ENCODE results near the gene SLC6A13. TPM values are rescaled to one million over a fixed set of nuclear protein-coding genes. Genes with fewer than 3 reads are reported as not detected.
A peak's percentile ranks its signal among the peaks of the same experiment; 100 is the strongest.

SLC6A13 gene
- total and polyA plus RNA-seq, 3 donors from 2014 or later, result 3.5 to 12.5 (median 4.7) TPM

GRCh38 chr12:247271-247670 is 15.4 kb downstream of the SLC6A13 start:
- H3K27ac ChIP-seq, result no peak overlapping the region
- H3K36me3 ChIP-seq (ENCODE audit: low read depth, missing control alignments), result no peaks in the 10 kb centered on the region
- intact Hi-C loops (cut with DNase I; ENCODE audit: low total_unique reads), result no loop called here
- TF ChIP-seq, protein P1, sequence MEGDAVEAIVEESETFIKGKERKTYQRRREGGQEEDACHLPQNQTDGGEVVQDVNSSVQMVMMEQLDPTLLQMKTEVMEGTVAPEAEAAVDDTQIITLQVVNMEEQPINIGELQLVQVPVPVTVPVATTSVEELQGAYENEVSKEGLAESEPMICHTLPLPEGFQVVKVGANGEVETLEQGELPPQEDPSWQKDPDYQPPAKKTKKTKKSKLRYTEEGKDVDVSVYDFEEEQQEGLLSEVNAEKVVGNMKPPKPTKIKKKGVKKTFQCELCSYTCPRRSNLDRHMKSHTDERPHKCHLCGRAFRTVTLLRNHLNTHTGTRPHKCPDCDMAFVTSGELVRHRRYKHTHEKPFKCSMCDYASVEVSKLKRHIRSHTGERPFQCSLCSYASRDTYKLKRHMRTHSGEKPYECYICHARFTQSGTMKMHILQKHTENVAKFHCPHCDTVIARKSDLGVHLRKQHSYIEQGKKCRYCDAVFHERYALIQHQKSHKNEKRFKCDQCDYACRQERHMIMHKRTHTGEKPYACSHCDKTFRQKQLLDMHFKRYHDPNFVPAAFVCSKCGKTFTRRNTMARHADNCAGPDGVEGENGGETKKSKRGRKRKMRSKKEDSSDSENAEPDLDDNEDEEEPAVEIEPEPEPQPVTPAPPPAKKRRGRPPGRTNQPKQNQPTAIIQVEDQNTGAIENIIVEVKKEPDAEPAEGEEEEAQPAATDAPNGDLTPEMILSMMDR (IDR thresholded peaks at IDR 0.05), result no peak
- no peak for TF ChIP-seq POLR2A (IDR thresholded peaks at IDR 0.05)
- no peaks in the 10 kb centered on the region for H3K9me3 ChIP-seq
- no peaks in the 10 kb centered on the region for H3K4me1 ChIP-seq
- no peak overlapping the region for H3K4me3 ChIP-seq
- no peak for DNase-seq
- 79 to 92% methylated on average over 3 of the region's 3 CpGs for WGBS, 2 donors
- no peaks in the 10 kb centered on the region for H3K27me3 ChIP-seq

DNA sequence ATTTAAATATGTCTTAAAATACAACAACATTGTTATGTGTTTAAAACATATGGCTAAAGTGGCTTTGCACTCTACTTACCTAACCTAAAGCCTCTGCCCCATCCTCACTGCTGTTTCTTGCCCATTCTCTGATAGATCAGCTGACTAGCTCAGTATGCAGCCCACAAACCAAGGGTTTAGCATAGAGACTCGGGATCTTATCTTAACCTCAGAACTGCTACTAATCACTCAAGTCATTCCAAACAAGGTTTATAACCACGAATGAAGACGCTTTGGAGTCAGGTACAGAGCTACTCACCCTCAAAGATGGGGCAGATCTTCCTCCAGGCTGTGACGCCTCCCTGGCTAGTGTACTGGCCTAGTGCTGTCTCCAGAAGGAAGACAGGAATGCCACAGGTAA is 19.3 kb downstream of the SLC6A13 start:
- TF ChIP-seq POLR2A (IDR thresholded peaks at IDR 0.05), result no peak
- TF ChIP-seq, protein P1 (IDR thresholded peaks at IDR 0.05), result no peak
- H3K27ac ChIP-seq, result no peak overlapping the region
- H3K9me3 ChIP-seq, result no peaks in the 10 kb centered on the region
- DNase-seq, result no peak
- 57 to 64% methylated on average over 4 of the region's 4 CpGs for WGBS, 2 donors
- H3K27me3 ChIP-seq, result no peaks in the 10 kb centered on the region
- H3K4me3 ChIP-seq, result no peak overlapping the region
- intact Hi-C loops (cut with DNase I; ENCODE audit: low total_unique reads), result no loop called here
- H3K36me3 ChIP-seq (ENCODE audit: low read depth, missing control alignments), result no peaks in the 10 kb centered on the region
- H3K4me1 ChIP-seq, result no peaks in the 10 kb centered on the region

GRCh38 chr12:242496-242895 is 20.1 kb downstream of the SLC6A13 start:
- 91 to 94% methylated on average over 15 of the region's 15 CpGs for WGBS, 2 donors
- Histone ChIP-seq H3K27ac (no peak overlapping the region), H3K4me3 (no peak overlapping the region), H3K27me3 (no peaks in the 10 kb centered on the region), H3K9me3 (no peaks in the 10 kb centered on the region), H3K36me3 (ENCODE audit: low read depth, missing control alignments) (no peaks in the 10 kb centered on the region), H3K4me1 (no peaks in the 10 kb centered on the region)
- intact Hi-C loops (cut with DNase I; ENCODE audit: low total_unique reads), result no loop called here
- peak; percentile 11 for DNase-seq
- TF ChIP-seq, protein P1 (IDR thresholded peaks at IDR 0.05), result no peak
- TF ChIP-seq POLR2A (IDR thresholded peaks at IDR 0.05), result no peak

- 95% methylated on average over 9 of the region's 9 CpGs for WGBS, 2 donors
These were observed 21.4 kb downstream of the SLC6A13 start for GRCh38 chr12:241266-241665.

DNA sequence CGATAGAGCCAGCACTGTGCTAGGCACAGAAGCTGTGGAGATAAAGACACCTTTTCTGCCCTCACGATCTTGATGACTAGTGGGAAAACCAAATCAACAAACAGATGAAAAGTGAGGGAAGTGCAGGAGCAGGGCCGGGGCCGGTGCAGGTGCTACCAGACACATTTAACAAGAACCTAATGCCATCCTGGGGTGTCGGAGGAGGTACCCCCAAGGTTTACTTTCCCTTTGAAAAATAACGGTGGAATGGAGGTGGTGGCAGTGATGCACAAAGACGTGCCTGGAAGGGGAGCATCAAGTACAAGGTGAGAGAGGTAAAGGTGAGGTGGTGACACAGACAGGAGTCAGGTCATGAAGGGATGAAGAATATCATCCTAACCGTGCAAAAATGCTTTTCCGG is 22.1 kb downstream of the SLC6A13 start:
- no peaks in the 10 kb centered on the region for H3K36me3 ChIP-seq (ENCODE audit: low read depth, missing control alignments)
- intact Hi-C loops (cut with DNase I; ENCODE audit: low total_unique reads), result no loop called here
- no peak for TF ChIP-seq POLR2A (IDR thresholded peaks at IDR 0.05)
- TF ChIP-seq, protein P1 (IDR thresholded peaks at IDR 0.05), result no peak
- no peaks in the 10 kb centered on the region for H3K27me3 ChIP-seq
- no peaks in the 10 kb centered on the region for H3K4me1 ChIP-seq
- no peaks in the 10 kb centered on the region for H3K9me3 ChIP-seq
- no peak overlapping the region for H3K27ac ChIP-seq
- no peak overlapping the region for H3K4me3 ChIP-seq
- 90 to 91% methylated on average over 9 of the region's 9 CpGs for WGBS, 2 donors
- peak; percentile 2 for DNase-seq

More at GRCh38 chr12:241266-241665, 21.4 kb downstream of the SLC6A13 start:
- TF ChIP-seq POLR2A (IDR thresholded peaks at IDR 0.05), result no peak
- TF ChIP-seq, protein P1 (IDR thresholded peaks at IDR 0.05), result no peak
- Histone ChIP-seq H3K27ac (no peak overlapping the region), H3K9me3 (no peaks in the 10 kb centered on the region), H3K4me1 (no peaks in the 10 kb centered on the region), H3K27me3 (no peaks in the 10 kb centered on the region), H3K4me3 (no peak overlapping the region), H3K36me3 (ENCODE audit: low read depth, missing control alignments) (no peaks in the 10 kb centered on the region)
- no peak for DNase-seq
- intact Hi-C loops (cut with DNase I; ENCODE audit: low total_unique reads), result no loop called here
